Neural crest cell (in vitro differentiated cells): ENCODE measurements around the gene SYK. TPM values are rescaled to one million over a fixed set of nuclear protein-coding genes. Genes with fewer than 3 reads are reported as not detected.

Experiments used
- DNase-seq: peaks from one replicate; pipeline ENCODE4 v3.0.0; 2021; ENCODE audit warnings: low read depth, mixed read lengths, low spot score
- H3K27ac Mint-ChIP-seq: one replicate; pipeline ENCODE4 v1.8.0; 2021; ENCODE audit warnings: mild to moderate bottlenecking, mixed read lengths; ENCODE audit not compliant: unreplicated experiment
- H3K27me3 Mint-ChIP-seq: 2 replicates; pipeline ENCODE4 v1.8.0; 2021; ENCODE audit warnings: low read depth, mild to moderate bottlenecking, mixed read lengths
- H3K36me3 Mint-ChIP-seq: 2 replicates; pipeline ENCODE4 v1.8.0; 2021; ENCODE audit warnings: low read depth, mild to moderate bottlenecking, mixed read lengths
- H3K4me1 Mint-ChIP-seq: 2 replicates; pipeline ENCODE4 v1.8.0; 2021; ENCODE audit warnings: mixed read lengths
- H3K4me3 Mint-ChIP-seq: one replicate; pipeline ENCODE4 v1.8.0; 2021; ENCODE audit warnings: mild to moderate bottlenecking, mixed read lengths
- H3K9me3 Mint-ChIP-seq: 2 replicates; pipeline ENCODE4 v1.8.0; 2021; ENCODE audit warnings: mixed read lengths
- CTCF ChIP-seq: fragments of 200-600 bp; sonication (generic); conservative IDR thresholded peaks from 2 replicates; pipeline ENCODE4 v1.5.0; 2021; ENCODE audit warnings: antibody characterized with exemption, mild to moderate bottlenecking
- total RNA-seq: library from RNA; stranded (reverse); gene quantifications from 2 replicates; pipeline ENCODE4 v1.2.1, GENCODE V29; 2021

The SYK gene
- total RNA-seq, 1 donor from 2014 or later, result 0.98 TPM

- no peak for DNase-seq
- Mint-ChIP-seq H3K27me3 (no peaks in the 10 kb centered on the region), H3K27ac (no peak overlapping the region), H3K4me1 (peaks cover 6% of the 10 kb centered on the region), H3K36me3 (no peaks in the 10 kb centered on the region), H3K4me3 (no peak overlapping the region), H3K9me3 (peaks cover 2% of the 10 kb centered on the region)
- peak; percentile 33 for TF ChIP-seq CTCF
These were observed 36.5 kb downstream of the SYK start for GRCh38 chr9:90838098-90838497.

GRCh38 chr9:90838581-90839154 lies 37.0 kb downstream of the SYK start:
- Mint-ChIP-seq H3K4me1 (peaks cover 6% of the 10 kb centered on the region), H3K9me3 (peaks cover 2% of the 10 kb centered on the region), H3K27me3 (no peaks in the 10 kb centered on the region), H3K36me3 (no peaks in the 10 kb centered on the region), H3K27ac (no peak overlapping the region), H3K4me3 (no peak overlapping the region)
- TF ChIP-seq CTCF, result no peak
- DNase-seq, result no peak

- DNase-seq, result no peak
- Mint-ChIP-seq H3K36me3 (no peaks in the 10 kb centered on the region), H3K4me3 (no peak overlapping the region), H3K9me3 (peaks cover 2% of the 10 kb centered on the region), H3K27ac (no peak overlapping the region), H3K4me1 (peaks cover 6% of the 10 kb centered on the region), H3K27me3 (no peaks in the 10 kb centered on the region)
- no peak for TF ChIP-seq CTCF
These were observed 37.6 kb downstream of the SYK start for GRCh38 chr9:90839183-90839728.

GRCh38 chr9:90840696-90841095 lies 39.1 kb downstream of the SYK start:
- Mint-ChIP-seq H3K9me3 (no peaks in the 10 kb centered on the region), H3K4me1 (peaks cover 6% of the 10 kb centered on the region), H3K27me3 (no peaks in the 10 kb centered on the region), H3K27ac (no peak overlapping the region), H3K4me3 (no peak overlapping the region), H3K36me3 (no peaks in the 10 kb centered on the region)
- TF ChIP-seq CTCF, result no peak
- no peak for DNase-seq

GRCh38 chr9:90841213-90841612 lies 39.6 kb downstream of the SYK start:
- no peaks in the 10 kb centered on the region for H3K27me3 Mint-ChIP-seq
- TF ChIP-seq CTCF, result no peak
- peaks cover 6% of the 10 kb centered on the region for H3K4me1 Mint-ChIP-seq
- H3K9me3 Mint-ChIP-seq, result no peaks in the 10 kb centered on the region
- H3K36me3 Mint-ChIP-seq, result no peaks in the 10 kb centered on the region
- H3K4me3 Mint-ChIP-seq, result no peak overlapping the region
- no peak for DNase-seq
- no peak overlapping the region for H3K27ac Mint-ChIP-seq
